ENCODE measurements around the gene STAP2.

Gene STAP2

DNA sequence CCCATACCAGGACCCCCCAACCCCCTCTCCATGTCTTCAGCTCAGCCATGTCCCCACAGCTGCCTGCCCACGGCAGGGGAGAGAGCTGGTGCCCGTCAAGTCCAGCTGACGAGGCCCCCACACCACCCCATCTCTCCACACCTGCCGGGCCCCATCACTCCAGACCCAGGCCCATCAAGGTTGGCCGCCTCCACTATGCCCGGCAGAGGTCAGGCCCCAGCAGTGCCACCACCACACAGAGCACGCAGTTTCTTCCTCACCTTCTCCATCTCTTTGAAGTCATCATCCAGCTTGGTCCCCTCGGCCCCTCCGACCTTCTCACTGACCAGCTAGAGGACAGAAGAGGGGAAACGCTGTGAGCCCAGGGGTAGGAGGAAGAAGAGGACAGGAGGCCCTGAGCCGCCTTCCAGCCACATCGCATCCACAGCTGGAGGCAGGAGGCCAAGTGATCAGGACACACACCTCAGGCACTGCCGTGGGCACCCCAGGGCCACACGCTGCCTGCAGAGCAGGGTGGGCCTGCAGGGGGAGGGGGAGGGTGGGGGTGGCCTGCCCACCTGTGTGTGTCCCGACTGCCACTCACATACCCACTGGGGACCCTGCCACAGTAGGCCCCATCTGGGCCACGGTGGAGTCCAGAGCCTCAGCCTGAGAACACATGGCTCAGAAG lies 28.2 kb upstream of the STAP2 start:
- Histone ChIP-seq H4K20me1 (ENCODE audit: insufficient read depth, low read length) (no peaks in the 10 kb centered on the region), H3K4me3 (ENCODE audit: low read depth, low read length, poor library complexity, severe bottlenecking) (no peak overlapping the region), H2AFZ (ENCODE audit: low read length) (no peak overlapping the region), H3K9ac (ENCODE audit: low read length) (no peak overlapping the region), H3K27ac (ENCODE audit: low read depth, low read length, poor library complexity, severe bottlenecking) (no peak overlapping the region), H3K9me2 (ENCODE audit: low read depth, low read length) (no peaks in the 10 kb centered on the region), H3K4me2 (ENCODE audit: low read length) (no peak overlapping the region), H3K79me2 (ENCODE audit: insufficient read depth, low read length) (no peaks in the 10 kb centered on the region), H3K36me3 (ENCODE audit: insufficient read depth, low read length) (peaks cover 30% of the 10 kb centered on the region; the same call in 1 of the 2 replicates), H3K4me1 (ENCODE audit: insufficient read depth, low read length, severe bottlenecking) (peaks cover 26% of the 10 kb centered on the region), H3K9me3 (ENCODE audit: low read length) (no peaks in the 10 kb centered on the region), H3K27me3 (ENCODE audit: insufficient read depth, low read length) (no peaks in the 10 kb centered on the region), H3F3A (ENCODE audit: insufficient read depth, low read length) (no peaks in the 10 kb centered on the region)
- TF ChIP-seq, protein P1, sequence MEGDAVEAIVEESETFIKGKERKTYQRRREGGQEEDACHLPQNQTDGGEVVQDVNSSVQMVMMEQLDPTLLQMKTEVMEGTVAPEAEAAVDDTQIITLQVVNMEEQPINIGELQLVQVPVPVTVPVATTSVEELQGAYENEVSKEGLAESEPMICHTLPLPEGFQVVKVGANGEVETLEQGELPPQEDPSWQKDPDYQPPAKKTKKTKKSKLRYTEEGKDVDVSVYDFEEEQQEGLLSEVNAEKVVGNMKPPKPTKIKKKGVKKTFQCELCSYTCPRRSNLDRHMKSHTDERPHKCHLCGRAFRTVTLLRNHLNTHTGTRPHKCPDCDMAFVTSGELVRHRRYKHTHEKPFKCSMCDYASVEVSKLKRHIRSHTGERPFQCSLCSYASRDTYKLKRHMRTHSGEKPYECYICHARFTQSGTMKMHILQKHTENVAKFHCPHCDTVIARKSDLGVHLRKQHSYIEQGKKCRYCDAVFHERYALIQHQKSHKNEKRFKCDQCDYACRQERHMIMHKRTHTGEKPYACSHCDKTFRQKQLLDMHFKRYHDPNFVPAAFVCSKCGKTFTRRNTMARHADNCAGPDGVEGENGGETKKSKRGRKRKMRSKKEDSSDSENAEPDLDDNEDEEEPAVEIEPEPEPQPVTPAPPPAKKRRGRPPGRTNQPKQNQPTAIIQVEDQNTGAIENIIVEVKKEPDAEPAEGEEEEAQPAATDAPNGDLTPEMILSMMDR (IDR thresholded peaks at IDR 0.05; ENCODE audit: low read length): no peak
- no peak for TF ChIP-seq EZH2 (IDR thresholded peaks at IDR 0.05; ENCODE audit: borderline replicate concordance, low read length)

GRCh38 chr19:4365791-4366665 lies 27.4 kb upstream of the STAP2 start:
- Histone ChIP-seq H3K4me2 (ENCODE audit: low read length) (no peak overlapping the region), H2AFZ (ENCODE audit: low read length) (no peak overlapping the region), H3K4me3 (ENCODE audit: low read depth, low read length, poor library complexity, severe bottlenecking) (no peak overlapping the region), H3K36me3 (ENCODE audit: insufficient read depth, low read length) (peaks cover 37% of the 10 kb centered on the region; the same call in 1 of the 2 replicates), H3K4me1 (ENCODE audit: insufficient read depth, low read length, severe bottlenecking) (peaks cover 24% of the 10 kb centered on the region), H3F3A (ENCODE audit: insufficient read depth, low read length) (no peaks in the 10 kb centered on the region), H4K20me1 (ENCODE audit: insufficient read depth, low read length) (no peaks in the 10 kb centered on the region), H3K27ac (ENCODE audit: low read depth, low read length, poor library complexity, severe bottlenecking) (no peak overlapping the region), H3K9ac (ENCODE audit: low read length) (no peak overlapping the region), H3K9me2 (ENCODE audit: low read depth, low read length) (no peaks in the 10 kb centered on the region), H3K79me2 (ENCODE audit: insufficient read depth, low read length) (no peaks in the 10 kb centered on the region), H3K9me3 (ENCODE audit: low read length) (no peaks in the 10 kb centered on the region), H3K27me3 (ENCODE audit: insufficient read depth, low read length) (no peaks in the 10 kb centered on the region)
- no peak for TF ChIP-seq EZH2 (IDR thresholded peaks at IDR 0.05; ENCODE audit: borderline replicate concordance, low read length)
- TF ChIP-seq, protein P1 (IDR thresholded peaks at IDR 0.05; ENCODE audit: low read length): no peak

DNA sequence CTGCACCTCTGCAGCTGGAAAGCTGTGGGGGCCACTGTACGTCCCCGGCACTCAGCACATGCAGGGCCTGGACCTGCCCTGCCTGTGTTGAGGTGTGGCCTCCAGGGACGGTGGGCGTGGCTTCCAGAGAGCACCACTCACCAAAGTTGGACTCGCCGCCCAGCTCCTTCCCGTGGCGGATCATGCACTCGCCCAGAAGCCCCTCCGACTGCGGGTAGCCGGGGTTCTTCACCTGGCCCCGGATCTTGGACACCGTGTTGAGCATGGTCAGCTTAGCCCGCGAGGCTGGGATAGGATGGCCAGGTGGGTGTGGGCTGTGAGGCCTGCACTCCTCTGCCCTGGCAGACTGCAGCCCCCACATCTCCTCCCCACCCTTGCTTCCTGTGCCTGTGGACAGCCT lies 26.7 kb upstream of the STAP2 start:
- peaks cover 41% of the 10 kb centered on the region; the same call in 1 of the 2 replicates for H3K36me3 ChIP-seq (ENCODE audit: insufficient read depth, low read length)
- no peak overlapping the region for H3K4me2 ChIP-seq (ENCODE audit: low read length)
- no peaks in the 10 kb centered on the region for H4K20me1 ChIP-seq (ENCODE audit: insufficient read depth, low read length)
- no peaks in the 10 kb centered on the region for H3F3A ChIP-seq (ENCODE audit: insufficient read depth, low read length)
- no peaks in the 10 kb centered on the region for H3K9me3 ChIP-seq (ENCODE audit: low read length)
- no peak overlapping the region for H3K9ac ChIP-seq (ENCODE audit: low read length)
- H3K79me2 ChIP-seq (ENCODE audit: insufficient read depth, low read length): no peaks in the 10 kb centered on the region
- H2AFZ ChIP-seq (ENCODE audit: low read length): no peak overlapping the region
- no peaks in the 10 kb centered on the region for H3K9me2 ChIP-seq (ENCODE audit: low read depth, low read length)
- H3K4me3 ChIP-seq (ENCODE audit: low read depth, low read length, poor library complexity, severe bottlenecking): no peak overlapping the region
- no peaks in the 10 kb centered on the region for H3K27me3 ChIP-seq (ENCODE audit: insufficient read depth, low read length)
- H3K27ac ChIP-seq (ENCODE audit: low read depth, low read length, poor library complexity, severe bottlenecking): no peak overlapping the region
- TF ChIP-seq EZH2 (IDR thresholded peaks at IDR 0.05; ENCODE audit: borderline replicate concordance, low read length): no peak
- TF ChIP-seq, protein P1 (IDR thresholded peaks at IDR 0.05; ENCODE audit: low read length): no peak
- peaks cover 17% of the 10 kb centered on the region for H3K4me1 ChIP-seq (ENCODE audit: insufficient read depth, low read length, severe bottlenecking)
